Measurements from ENCODE around the gene CENPN. TPM values are rescaled to one million over a fixed set of nuclear protein-coding genes. Genes with fewer than 3 reads are reported as not detected.

CENPN gene
- total RNA-seq (10 to 100 TPM; 17.7 to 20.5 TPM), polyA plus RNA-seq (ENCODE audit: insufficient read length in 2 of 2) (10 to 100 TPM; 16.6 to 19.9 TPM)
- long read RNA-seq, donor 1, partial matches to known transcripts, result 0 of 3 reads
- long read RNA-seq, donor 1, other reads (novel, unspliced or antisense), result 0 of 3 reads
- long read RNA-seq, donor 2, partial matches to known transcripts, result 0 of 4 reads
- long read RNA-seq, donor 2, other reads (novel, unspliced or antisense), result 0 of 4 reads
- long read RNA-seq, donor 3, partial matches to known transcripts, result 0 of 5 reads
- long read RNA-seq, donor 3, other reads (novel, unspliced or antisense), result 0 of 5 reads
- long read RNA-seq, donor 4, transcript CENPN-201 (7 exons, 1,398 nt), result major isoform, 15 of 25 reads
- long read RNA-seq, donor 4, partial matches to known transcripts, result 8 of 25 reads
- long read RNA-seq, donor 4, other reads (novel, unspliced or antisense), result 0 of 25 reads

- peaks cover 19% of the 10 kb centered on the region for H3K4me1 ChIP-seq (ENCODE audit: control insufficient read depth, insufficient read depth, low read length)
- H3K9me3 ChIP-seq (ENCODE audit: control insufficient read depth, insufficient read depth, low read length), result no peaks in the 10 kb centered on the region
- peak; percentile 96 to 100 (median 98) for DNase-seq (ENCODE audit: low read depth in 4 of 6, low spot score in 6 of 6)
- H3K36me3 ChIP-seq (ENCODE audit: control insufficient read depth, insufficient read depth, low read length), result no peaks in the 10 kb centered on the region
- no peaks in the 10 kb centered on the region for H3K27me3 ChIP-seq (ENCODE audit: control insufficient read depth, insufficient read depth, low read length)
- peak within 1 kb of the TSS; percentile 99 for H3K27ac ChIP-seq (ENCODE audit: low read depth, low read length)
- WGBS (ENCODE audit: insufficient coverage), result under 1% methylated on average over 75 of the region's 75 CpGs
- H3K4me3 ChIP-seq (ENCODE audit: low read depth, low read length), result peak within 1 kb of the TSS; percentile 86
Observed at GRCh38 chr16:81006813-81007695, at the start of gene CENPN, which contains the start of gene CMC2. CENPN (plus strand) TSS chr16:81007214; CDS start chr16:81011940, 4,726 bp downstream. CMC2 (minus strand) TSS chr16:81006885; CDS start chr16:80997394, 9,491 bp downstream.

GRCh38 chr16:80958284-80958683 lies 48.7 kb upstream of the CENPN start:
- no peak for DNase-seq (ENCODE audit: low read depth in 4 of 6, low spot score in 6 of 6)
- no peaks in the 10 kb centered on the region for H3K36me3 ChIP-seq (ENCODE audit: control insufficient read depth, insufficient read depth, low read length)
- H3K27ac ChIP-seq (ENCODE audit: low read depth, low read length), result no peak overlapping the region
- peaks cover 5% of the 10 kb centered on the region for H3K9me3 ChIP-seq (ENCODE audit: control insufficient read depth, insufficient read depth, low read length)
- no peak overlapping the region for H3K4me3 ChIP-seq (ENCODE audit: low read depth, low read length)
- no peaks in the 10 kb centered on the region for H3K4me1 ChIP-seq (ENCODE audit: control insufficient read depth, insufficient read depth, low read length)
- H3K27me3 ChIP-seq (ENCODE audit: control insufficient read depth, insufficient read depth, low read length), result no peaks in the 10 kb centered on the region

GRCh38 chr16:80962879-80963278 lies 44.1 kb upstream of the CENPN start:
- DNase-seq (ENCODE audit: low read depth in 4 of 6, low spot score in 6 of 6), result no peak
- H3K4me1 ChIP-seq (ENCODE audit: control insufficient read depth, insufficient read depth, low read length), result no peaks in the 10 kb centered on the region
- H3K27ac ChIP-seq (ENCODE audit: low read depth, low read length), result no peak overlapping the region
- no peaks in the 10 kb centered on the region for H3K36me3 ChIP-seq (ENCODE audit: control insufficient read depth, insufficient read depth, low read length)
- no peak overlapping the region for H3K4me3 ChIP-seq (ENCODE audit: low read depth, low read length)
- WGBS (ENCODE audit: insufficient coverage), result 92% methylated on average over 1 of the region's 2 CpGs
- H3K27me3 ChIP-seq (ENCODE audit: control insufficient read depth, insufficient read depth, low read length), result no peaks in the 10 kb centered on the region
- H3K9me3 ChIP-seq (ENCODE audit: control insufficient read depth, insufficient read depth, low read length), result peaks cover 1% of the 10 kb centered on the region

- Histone ChIP-seq H3K4me1 (ENCODE audit: control insufficient read depth, insufficient read depth, low read length) (no peaks in the 10 kb centered on the region), H3K36me3 (ENCODE audit: control insufficient read depth, insufficient read depth, low read length) (no peaks in the 10 kb centered on the region), H3K27me3 (ENCODE audit: control insufficient read depth, insufficient read depth, low read length) (no peaks in the 10 kb centered on the region), H3K9me3 (ENCODE audit: control insufficient read depth, insufficient read depth, low read length) (no peaks in the 10 kb centered on the region), H3K4me3 (ENCODE audit: low read depth, low read length) (no peak overlapping the region), H3K27ac (ENCODE audit: low read depth, low read length) (no peak overlapping the region)
- WGBS (ENCODE audit: insufficient coverage), result no CpG with 5 or more reads among the region's 2 CpGs
- no peak for DNase-seq (ENCODE audit: low read depth in 4 of 6, low spot score in 6 of 6)
Observed at GRCh38 chr16:80964351-80964750, 42.7 kb upstream of the CENPN start.

GRCh38 chr16:80966617-80967016 lies 40.4 kb upstream of the CENPN start:
- no peak overlapping the region for H3K4me3 ChIP-seq (ENCODE audit: low read depth, low read length)
- WGBS (ENCODE audit: insufficient coverage), result no CpG with 5 or more reads among the region's 4 CpGs
- no peak overlapping the region for H3K27ac ChIP-seq (ENCODE audit: low read depth, low read length)
- no peak for DNase-seq (ENCODE audit: low read depth in 4 of 6, low spot score in 6 of 6)
- no peaks in the 10 kb centered on the region for H3K4me1 ChIP-seq (ENCODE audit: control insufficient read depth, insufficient read depth, low read length)
- H3K36me3 ChIP-seq (ENCODE audit: control insufficient read depth, insufficient read depth, low read length), result no peaks in the 10 kb centered on the region
- H3K27me3 ChIP-seq (ENCODE audit: control insufficient read depth, insufficient read depth, low read length), result no peaks in the 10 kb centered on the region
- H3K9me3 ChIP-seq (ENCODE audit: control insufficient read depth, insufficient read depth, low read length), result no peaks in the 10 kb centered on the region

- DNase-seq (ENCODE audit: low read depth in 4 of 6, low spot score in 6 of 6), result no peak
- H3K36me3 ChIP-seq (ENCODE audit: control insufficient read depth, insufficient read depth, low read length), result no peaks in the 10 kb centered on the region
- no peaks in the 10 kb centered on the region for H3K9me3 ChIP-seq (ENCODE audit: control insufficient read depth, insufficient read depth, low read length)
- no CpG with 5 or more reads among the region's 4 CpGs for WGBS (ENCODE audit: insufficient coverage)
- H3K4me1 ChIP-seq (ENCODE audit: control insufficient read depth, insufficient read depth, low read length), result no peaks in the 10 kb centered on the region
- no peak overlapping the region for H3K4me3 ChIP-seq (ENCODE audit: low read depth, low read length)
- no peaks in the 10 kb centered on the region for H3K27me3 ChIP-seq (ENCODE audit: control insufficient read depth, insufficient read depth, low read length)
- H3K27ac ChIP-seq (ENCODE audit: low read depth, low read length), result no peak overlapping the region
Observed at GRCh38 chr16:80968386-80969113, 38.5 kb upstream of the CENPN start.

GRCh38 chr16:80969114-80969484 lies 37.9 kb upstream of the CENPN start:
- H3K4me3 ChIP-seq (ENCODE audit: low read depth, low read length), result no peak overlapping the region
- no peak overlapping the region for H3K27ac ChIP-seq (ENCODE audit: low read depth, low read length)
- DNase-seq (ENCODE audit: low read depth in 4 of 6, low spot score in 6 of 6), result no peak
- H3K27me3 ChIP-seq (ENCODE audit: control insufficient read depth, insufficient read depth, low read length), result no peaks in the 10 kb centered on the region
- H3K36me3 ChIP-seq (ENCODE audit: control insufficient read depth, insufficient read depth, low read length), result no peaks in the 10 kb centered on the region
- no peaks in the 10 kb centered on the region for H3K4me1 ChIP-seq (ENCODE audit: control insufficient read depth, insufficient read depth, low read length)
- 100% methylated on average over 1 of the region's 3 CpGs for WGBS (ENCODE audit: insufficient coverage)
- no peaks in the 10 kb centered on the region for H3K9me3 ChIP-seq (ENCODE audit: control insufficient read depth, insufficient read depth, low read length)

- DNase-seq (ENCODE audit: low read depth in 4 of 6, low spot score in 6 of 6), result no peak
Observed at GRCh38 chr16:80971819-80972218, 35.2 kb upstream of the CENPN start.

GRCh38 chr16:80972611-80973010 lies 34.4 kb upstream of the CENPN start:
- H3K4me1 ChIP-seq (ENCODE audit: control insufficient read depth, insufficient read depth, low read length), result no peaks in the 10 kb centered on the region
- H3K27ac ChIP-seq (ENCODE audit: low read depth, low read length), result no peak overlapping the region
- H3K27me3 ChIP-seq (ENCODE audit: control insufficient read depth, insufficient read depth, low read length), result no peaks in the 10 kb centered on the region
- H3K36me3 ChIP-seq (ENCODE audit: control insufficient read depth, insufficient read depth, low read length), result no peaks in the 10 kb centered on the region
- H3K4me3 ChIP-seq (ENCODE audit: low read depth, low read length), result no peak overlapping the region
- 83% methylated on average over 3 of the region's 4 CpGs for WGBS (ENCODE audit: insufficient coverage)
- H3K9me3 ChIP-seq (ENCODE audit: control insufficient read depth, insufficient read depth, low read length), result no peaks in the 10 kb centered on the region
- DNase-seq (ENCODE audit: low read depth in 4 of 6, low spot score in 6 of 6), result no peak

More at GRCh38 chr16:80971819-80972218, 35.2 kb upstream of the CENPN start:
- Histone ChIP-seq H3K4me1 (ENCODE audit: control insufficient read depth, insufficient read depth, low read length) (no peaks in the 10 kb centered on the region), H3K4me3 (ENCODE audit: low read depth, low read length) (no peak overlapping the region), H3K27ac (ENCODE audit: low read depth, low read length) (no peak overlapping the region), H3K9me3 (ENCODE audit: control insufficient read depth, insufficient read depth, low read length) (no peaks in the 10 kb centered on the region), H3K36me3 (ENCODE audit: control insufficient read depth, insufficient read depth, low read length) (no peaks in the 10 kb centered on the region), H3K27me3 (ENCODE audit: control insufficient read depth, insufficient read depth, low read length) (no peaks in the 10 kb centered on the region)
- 66% methylated on average over 2 of the region's 2 CpGs for WGBS (ENCODE audit: insufficient coverage)
